HL-60 (cell line): ENCODE results near the gene PAPPA2.
A peak's percentile ranks its signal among the peaks of the same experiment; 100 is the strongest.

Experiments
- DNase-seq, 2 experiments: peaks; one replicate each; pipeline ENCODE4 v3.0.0-alpha.2; 2010 to 2020; ENCODE audit warnings: low read depth in 1 of 2, low spot score in 1 of 2
- H3K27ac ChIP-seq: fragments of 250-450 bp; sonication (Bioruptor Pico); replicated peaks from 2 replicates; pipeline ENCODE4 v1.5.1; 2020; ENCODE audit warnings: mild to moderate bottlenecking, moderate library complexity
- H3K27me3 ChIP-seq: fragments of 250-450 bp; sonication (Bioruptor Pico); 2 replicates; pipeline ENCODE4 v1.5.1; 2021; ENCODE audit warnings: mild to moderate bottlenecking, moderate library complexity; ENCODE audit not compliant: insufficient read depth, poor library complexity, severe bottlenecking
- H3K4me3 ChIP-seq: replicated peaks from 2 replicates; pipeline ENCODE4 v1.5.1; 2011; ENCODE audit warnings: mild to moderate bottlenecking, control low read depth, low read length; ENCODE audit not compliant: insufficient read depth
- CTCF ChIP-seq: IDR thresholded peaks from one replicate; pipeline ENCODE4 v1.5.1; 2011; ENCODE audit warnings: low read length, control low read depth, inconsistent platforms; ENCODE audit not compliant: insufficient read depth
- GABPA ChIP-seq: IDR thresholded peaks from 2 replicates; pipeline ENCODE4 v1.6.1; 2012; ENCODE audit warnings: low read depth
- POLR2AphosphoS5 ChIP-seq: IDR thresholded peaks from 2 replicates; pipeline ENCODE4 v1.6.1; 2012; ENCODE audit warnings: low read depth
- REST ChIP-seq: IDR thresholded peaks from 2 replicates; pipeline ENCODE4 v1.6.1; 2012; ENCODE audit warnings: low read depth; ENCODE audit not compliant: insufficient replicate concordance
- SPI1 ChIP-seq: IDR thresholded peaks from 2 replicates; pipeline ENCODE4 v1.6.1; 2012; ENCODE audit warnings: low read depth, mild to moderate bottlenecking, borderline replicate concordance

Gene PAPPA2

GRCh38 chr1:176603696-176604095 lies 140.7 kb downstream of the PAPPA2 start:
- Histone ChIP-seq H3K27me3 (peaks cover 8% of the 10 kb centered on the region), H3K27ac (no peak overlapping the region), H3K4me3 (no peak overlapping the region)
- DNase-seq: no peak
- TF ChIP-seq GABPA (no peak), CTCF (no peak), REST (no peak), POLR2AphosphoS5 (no peak), SPI1 (no peak)

GRCh38 chr1:176604461-176604860 lies 141.5 kb downstream of the PAPPA2 start:
- no peak for DNase-seq
- no peak overlapping the region for H3K4me3 ChIP-seq
- H3K27ac ChIP-seq: no peak overlapping the region
- TF ChIP-seq POLR2AphosphoS5 (no peak), REST (no peak)
- peaks cover 8% of the 10 kb centered on the region for H3K27me3 ChIP-seq

GRCh38 chr1:176605176-176605575 lies 142.2 kb downstream of the PAPPA2 start:
- Histone ChIP-seq H3K27me3 (peaks cover 8% of the 10 kb centered on the region), H3K4me3 (no peak overlapping the region), H3K27ac (no peak overlapping the region)
- no peak for TF ChIP-seq POLR2AphosphoS5
- no peak for TF ChIP-seq CTCF
- TF ChIP-seq GABPA: no peak
- no peak for TF ChIP-seq REST
- TF ChIP-seq SPI1: no peak
- peak in 1 of 2 experiments; percentile 6 for DNase-seq
